ENCODE measurements around the gene CASQ2. TPM values are rescaled to one million over a fixed set of nuclear protein-coding genes. Genes with fewer than 3 reads are reported as not detected.

CASQ2 gene
- total and polyA plus RNA-seq, 9 of the 15 experiments (the other 6 are each of a cell fraction or from before 2014, with no cell fraction given) = not detected

DNA sequence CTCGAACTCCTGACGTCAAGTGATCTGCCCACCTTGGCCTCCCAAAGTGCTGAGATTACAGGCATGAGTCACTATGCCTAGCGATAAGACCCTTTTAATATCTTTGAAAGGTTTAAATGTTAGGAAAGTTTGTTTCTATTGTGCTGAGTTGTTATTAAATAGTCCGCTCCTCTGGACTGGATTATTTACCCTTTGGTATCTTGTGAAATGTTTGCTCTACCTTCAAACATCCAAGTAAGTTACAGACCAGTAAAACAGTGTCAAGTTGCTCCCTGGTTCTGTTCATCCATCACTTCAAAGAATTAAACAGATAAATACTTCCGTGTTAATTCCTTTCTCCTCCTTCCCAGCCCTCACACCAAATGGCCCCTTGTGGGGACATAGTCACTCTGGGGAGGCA is 44.8 kb downstream of the CASQ2 start (continued):
- TF ChIP-seq, protein P1, sequence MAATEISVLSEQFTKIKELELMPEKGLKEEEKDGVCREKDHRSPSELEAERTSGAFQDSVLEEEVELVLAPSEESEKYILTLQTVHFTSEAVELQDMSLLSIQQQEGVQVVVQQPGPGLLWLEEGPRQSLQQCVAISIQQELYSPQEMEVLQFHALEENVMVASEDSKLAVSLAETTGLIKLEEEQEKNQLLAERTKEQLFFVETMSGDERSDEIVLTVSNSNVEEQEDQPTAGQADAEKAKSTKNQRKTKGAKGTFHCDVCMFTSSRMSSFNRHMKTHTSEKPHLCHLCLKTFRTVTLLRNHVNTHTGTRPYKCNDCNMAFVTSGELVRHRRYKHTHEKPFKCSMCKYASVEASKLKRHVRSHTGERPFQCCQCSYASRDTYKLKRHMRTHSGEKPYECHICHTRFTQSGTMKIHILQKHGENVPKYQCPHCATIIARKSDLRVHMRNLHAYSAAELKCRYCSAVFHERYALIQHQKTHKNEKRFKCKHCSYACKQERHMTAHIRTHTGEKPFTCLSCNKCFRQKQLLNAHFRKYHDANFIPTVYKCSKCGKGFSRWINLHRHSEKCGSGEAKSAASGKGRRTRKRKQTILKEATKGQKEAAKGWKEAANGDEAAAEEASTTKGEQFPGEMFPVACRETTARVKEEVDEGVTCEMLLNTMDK (IDR thresholded peaks at IDR 0.05; ENCODE audit: borderline replicate concordance, insufficient read depth, low read depth, low read length, poor library complexity, severe bottlenecking) = no peak
- TF ChIP-seq ZNF217 (CRISPR knock-in tag; IDR thresholded peaks at IDR 0.05) (no peak), E2F3 (CRISPR knock-in tag; IDR thresholded peaks at IDR 0.05) (no peak), U2AF1 (optimal IDR thresholded peaks at IDR 0.05; ENCODE audit: low read depth, low read length) (no peak), ZNF3 (CRISPR knock-in tag; IDR thresholded peaks at IDR 0.05) (no peak)
- TF ChIP-seq, protein P2, sequence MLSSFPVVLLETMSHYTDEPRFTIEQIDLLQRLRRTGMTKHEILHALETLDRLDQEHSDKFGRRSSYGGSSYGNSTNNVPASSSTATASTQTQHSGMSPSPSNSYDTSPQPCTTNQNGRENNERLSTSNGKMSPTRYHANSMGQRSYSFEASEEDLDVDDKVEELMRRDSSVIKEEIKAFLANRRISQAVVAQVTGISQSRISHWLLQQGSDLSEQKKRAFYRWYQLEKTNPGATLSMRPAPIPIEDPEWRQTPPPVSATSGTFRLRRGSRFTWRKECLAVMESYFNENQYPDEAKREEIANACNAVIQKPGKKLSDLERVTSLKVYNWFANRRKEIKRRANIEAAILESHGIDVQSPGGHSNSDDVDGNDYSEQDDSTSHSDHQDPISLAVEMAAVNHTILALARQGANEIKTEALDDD (IDR thresholded peaks at IDR 0.05) = no peak

DNA sequence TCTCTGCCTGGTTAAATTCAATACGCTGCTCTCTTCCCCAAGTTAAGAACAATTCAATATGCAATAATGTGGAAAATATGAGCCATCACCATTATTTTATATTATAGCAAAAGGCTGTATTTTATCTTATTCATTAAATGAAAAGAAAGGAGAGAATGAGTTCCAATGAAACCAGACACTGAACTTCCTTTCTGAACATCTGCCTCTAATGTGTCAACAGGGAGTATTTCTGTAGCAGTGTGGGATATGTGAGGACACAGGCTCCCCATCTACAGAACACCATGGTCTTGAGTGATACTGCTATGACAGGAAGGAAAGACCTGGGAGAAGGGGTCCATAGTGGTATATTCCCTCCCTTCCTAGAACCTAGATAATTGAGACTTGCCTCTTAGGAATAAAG is 46.3 kb downstream of the CASQ2 start:
- Histone ChIP-seq H3K27me3 (ENCODE audit: control insufficient read depth in 2 of 2, insufficient read depth in 2 of 2, low read length in 2 of 2) (peaks cover 16 to 20% of the 10 kb centered on the region in 2 experiments), H3K79me2 (ENCODE audit: control insufficient read depth, insufficient read depth, low read length) (no peaks in the 10 kb centered on the region), H3K4me3 (no peak overlapping the region), H3K9ac (ENCODE audit: insufficient read depth in 1 of 2, low read depth in 2 of 2, low read length in 2 of 2) (no peak overlapping the region), H3K9me3 (replicated peaks; ENCODE audit: control insufficient read depth, insufficient read depth, low read depth, low read length) (no peaks in the 10 kb centered on the region), H3K27ac (ENCODE audit: extremely low read depth, low read depth, low read length) (no peak overlapping the region), H3K4me1 (replicated peaks in 1 of 2; ENCODE audit: control insufficient read depth in 2 of 2, insufficient read depth in 2 of 2, low read length in 2 of 2) (no peaks in the 10 kb centered on the region), H3K36me3 (ENCODE audit: control insufficient read depth, insufficient read depth, low read length) (no peaks in the 10 kb centered on the region), H3K9me1 (ENCODE audit: control insufficient read depth, insufficient read depth, low read length) (no peaks in the 10 kb centered on the region), H3K4me2 (ENCODE audit: insufficient read depth, low read length) (no peak overlapping the region), H2AFZ (ENCODE audit: low read depth, low read length) (no peak overlapping the region), H4K20me1 (replicated peaks; ENCODE audit: control insufficient read depth, insufficient read depth, low read length) (no peaks in the 10 kb centered on the region; the same call in 1 of the 2 replicates)
- ChIA-PET POLR2A (no interaction called here), CTCF (ENCODE audit: low intra/inter-chr PET ratio) (no interaction called here)
- FAIRE-seq (no peak), ATAC-seq (no peak), DNase-seq (ENCODE audit: extremely low read depth in 1 of 4, low spot score in 3 of 4) (no peak)
- 0% methylated on average over 1 of the region's 1 CpG for WGBS (ENCODE audit: insufficient coverage, low coverage, missing lambda C conversion rate)
- intact Hi-C loops (cut with micrococcal nuclease) = no loop called here
- BruUV-seq (replicated peaks) = no TSS peak
- in situ Hi-C loops (cut with MboI) = no loop called here
- TF ChIP-seq ZNF384 (IDR thresholded peaks at IDR 0.05; ENCODE audit: low read depth, low read length) (no peak), RAD51 (IDR thresholded peaks at IDR 0.05; ENCODE audit: borderline replicate concordance, low read depth) (no peak), RBM39 (optimal IDR thresholded peaks at IDR 0.05; ENCODE audit: low read depth, low read length) (no peak), TRIM28 (IDR thresholded peaks at IDR 0.05) (no peak), ZNF717 (CRISPR knock-in tag; IDR thresholded peaks at IDR 0.05) (no peak), KAT2B (IDR thresholded peaks at IDR 0.05; ENCODE audit: low read depth, low read length) (no peak), ZC3H8 (IDR thresholded peaks at IDR 0.05) (no peak), RBM22 (IDR thresholded peaks at IDR 0.05; ENCODE audit: low read depth, low read length, poor library complexity, severe bottlenecking) (no peak), MAFG (tag; conservative IDR thresholded peaks at IDR 0.05) (no peak), STAT5B (CRISPR knock-in tag; IDR thresholded peaks at IDR 0.05) (no peak), GABPB1 (CRISPR knock-in tag; IDR thresholded peaks at IDR 0.05) (no peak), HOXB6 (CRISPR knock-in tag; IDR thresholded peaks at IDR 0.05; ENCODE audit: borderline replicate concordance) (no peak)
- TF ChIP-seq, protein P3, sequence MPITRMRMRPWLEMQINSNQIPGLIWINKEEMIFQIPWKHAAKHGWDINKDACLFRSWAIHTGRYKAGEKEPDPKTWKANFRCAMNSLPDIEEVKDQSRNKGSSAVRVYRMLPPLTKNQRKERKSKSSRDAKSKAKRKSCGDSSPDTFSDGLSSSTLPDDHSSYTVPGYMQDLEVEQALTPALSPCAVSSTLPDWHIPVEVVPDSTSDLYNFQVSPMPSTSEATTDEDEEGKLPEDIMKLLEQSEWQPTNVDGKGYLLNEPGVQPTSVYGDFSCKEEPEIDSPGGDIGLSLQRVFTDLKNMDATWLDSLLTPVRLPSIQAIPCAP (CRISPR knock-in tag; IDR thresholded peaks at IDR 0.05; ENCODE audit: borderline replicate concordance) = no peak

Measured in K562 (cell line).